Hypothalamus (tissue), 51 donors: Measurements from ENCODE around the gene RAB35.

Experiments used
- DNase-seq, 51 donors: peaks; one replicate each; lab custom pipeline; 2025; lab: John Stamatoyannopoulos, UW

Gene RAB35

DNA sequence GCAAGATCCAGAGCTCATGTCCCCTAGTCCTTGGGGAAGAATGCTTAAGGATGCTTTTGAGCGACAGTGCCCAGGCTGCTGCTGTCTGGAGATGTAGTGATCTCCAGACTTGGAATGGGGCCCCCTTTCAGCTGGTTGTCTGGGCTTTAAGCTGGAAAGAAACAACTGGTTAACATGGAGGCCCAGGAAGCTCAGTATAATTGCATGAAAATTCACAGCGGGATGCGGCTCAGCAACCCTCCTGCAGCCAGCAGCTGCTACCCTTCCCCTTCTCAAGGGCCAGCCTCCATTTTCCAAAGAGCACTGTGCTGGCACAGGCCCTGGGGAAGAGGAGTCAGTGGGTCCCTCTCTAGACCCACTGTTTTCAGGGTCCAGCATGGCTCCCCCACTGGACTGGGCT, 26.3 kb downstream of the RAB35 start:
- DNase-seq = no peak

GRCh38 chr12:120089796-120090195, 26.8 kb downstream of the RAB35 start:
- no peak for DNase-seq

GRCh38 chr12:120089105-120089504, 27.4 kb downstream of the RAB35 start:
- DNase-seq = no peak

GRCh38 chr12:120086801-120087621, 29.5 kb downstream of the RAB35 start:
- DNase-seq = peak; percentile 78 to 100 (median 99)

DNA sequence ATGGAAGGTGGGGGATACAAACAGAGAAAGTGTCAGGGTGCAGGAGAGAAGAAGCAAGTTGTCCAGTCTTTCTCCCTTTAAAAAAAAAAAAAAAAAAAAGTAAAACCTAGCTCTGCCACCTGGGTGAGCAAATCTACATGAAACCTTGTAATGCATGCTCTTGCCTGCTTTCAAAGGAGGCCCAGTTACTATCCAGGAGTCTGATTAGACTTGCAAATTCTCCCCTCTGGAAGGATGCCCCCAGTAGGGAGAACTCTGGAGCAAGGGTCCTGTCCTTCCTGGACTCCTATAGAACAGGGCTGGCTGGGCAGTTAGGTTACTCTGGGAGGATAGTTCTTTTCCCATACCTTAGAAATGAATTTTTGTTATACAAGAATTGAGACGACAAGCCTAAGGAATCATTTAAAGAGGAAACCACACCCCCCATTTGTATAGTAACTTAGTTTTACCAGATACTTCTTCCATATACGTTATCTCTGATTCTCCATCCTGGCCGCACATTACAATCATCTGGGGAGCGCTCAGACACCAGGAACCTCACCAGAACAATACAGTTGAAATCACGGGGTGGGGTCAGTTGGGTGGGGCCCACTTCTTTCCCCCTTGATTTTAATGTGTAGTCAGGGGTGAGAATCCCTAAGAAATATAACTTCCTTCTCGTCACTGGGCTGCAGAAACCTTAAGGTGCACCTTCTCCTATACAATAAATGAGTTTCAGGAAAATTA, 30.5 kb downstream of the RAB35 start:
- no peak for DNase-seq

DNA sequence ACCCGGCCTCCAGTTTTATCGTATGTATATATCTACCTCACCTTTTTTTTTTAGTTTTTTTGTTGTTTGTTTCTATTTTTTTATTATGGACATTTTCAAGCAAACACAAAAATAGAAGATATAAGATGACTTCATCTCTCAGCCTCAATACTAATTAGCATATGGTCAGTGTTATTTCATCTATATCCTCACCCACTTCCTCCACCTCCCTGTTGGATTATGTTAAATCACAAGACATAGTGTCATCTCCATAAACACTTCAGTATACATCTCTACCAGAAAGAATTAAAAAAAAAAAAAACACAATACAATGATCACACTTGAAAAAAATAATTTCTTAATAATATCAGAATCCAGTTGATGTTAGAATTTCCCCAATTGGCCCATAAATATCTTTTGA, 34.9 kb downstream of the RAB35 start:
- no peak for DNase-seq

- DNase-seq = no peak
Measured at GRCh38 chr12:120079411-120080400, 36.8 kb downstream of the RAB35 start.

DNA sequence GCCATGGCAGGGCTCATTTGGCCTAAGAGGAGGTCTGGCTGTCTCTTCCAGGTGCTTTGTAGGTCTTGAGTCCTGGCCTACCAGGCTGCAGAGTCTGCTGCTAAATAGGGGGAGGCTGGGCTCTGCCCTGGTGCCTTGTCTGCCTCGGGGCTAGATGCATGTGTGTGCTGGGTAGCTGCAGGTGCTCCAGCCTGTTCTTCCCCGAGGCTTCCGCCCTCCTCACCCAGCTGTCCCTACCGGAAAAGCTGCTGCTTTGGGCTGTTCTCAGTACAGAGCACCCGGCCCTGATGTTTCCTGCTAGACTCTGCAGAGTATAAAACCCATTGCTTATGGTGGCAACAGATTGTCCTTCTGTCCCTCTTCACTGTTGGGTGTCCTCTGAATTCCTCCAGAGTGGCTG, 37.7 kb downstream of the RAB35 start:
- no peak for DNase-seq

- no peak for DNase-seq
Measured at GRCh38 chr12:120077260-120077659, 39.3 kb downstream of the RAB35 start.

DNA sequence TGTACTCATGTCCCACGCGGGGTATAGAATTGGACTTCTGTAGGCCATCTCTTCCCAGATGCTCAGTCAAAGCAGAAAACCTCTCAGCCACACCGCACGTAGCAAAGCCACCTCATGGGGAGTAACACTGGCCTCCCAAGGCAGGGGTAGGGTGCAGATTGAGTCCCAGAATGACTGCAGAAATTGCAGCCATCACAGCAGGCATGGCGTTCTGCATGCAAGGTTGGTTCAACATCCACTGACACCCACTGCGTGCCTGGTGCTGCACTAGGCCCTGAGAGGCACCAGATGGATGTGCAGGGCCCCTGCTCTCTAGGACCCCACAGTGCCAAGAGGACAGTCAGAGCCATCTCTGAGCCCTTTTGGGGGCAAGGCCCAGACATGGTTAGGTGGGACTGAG, 39.9 kb downstream of the RAB35 start:
- DNase-seq = no peak

DNA sequence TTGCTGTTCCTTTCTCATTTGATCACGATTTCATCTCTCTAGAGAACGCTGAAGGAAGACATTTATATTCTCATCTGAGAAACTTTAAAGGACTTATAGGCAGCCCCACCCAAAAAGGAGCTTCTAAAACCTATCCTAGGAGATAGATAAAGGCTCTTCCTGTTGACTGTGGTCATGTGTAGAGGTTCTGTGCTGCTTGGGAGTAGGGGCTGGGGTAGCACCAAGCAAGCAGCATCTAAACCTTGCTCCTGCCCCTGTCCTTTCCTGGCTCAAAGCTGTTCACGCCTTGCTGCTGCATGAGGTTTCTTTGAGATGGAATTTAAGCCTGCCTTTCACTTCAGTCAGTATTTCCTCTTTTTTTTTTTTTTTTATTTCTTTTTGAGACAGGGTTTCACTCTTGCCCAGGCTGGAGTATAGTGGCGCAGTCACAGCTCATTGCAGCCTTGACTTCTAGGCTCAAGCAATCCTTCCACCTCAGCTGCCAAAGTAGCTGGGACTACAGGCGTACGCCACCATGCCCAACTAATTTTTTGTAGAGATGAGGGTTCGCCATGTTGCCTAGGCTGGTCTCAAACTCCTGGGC, 41.4 kb downstream of the RAB35 start:
- no peak for DNase-seq

DNA sequence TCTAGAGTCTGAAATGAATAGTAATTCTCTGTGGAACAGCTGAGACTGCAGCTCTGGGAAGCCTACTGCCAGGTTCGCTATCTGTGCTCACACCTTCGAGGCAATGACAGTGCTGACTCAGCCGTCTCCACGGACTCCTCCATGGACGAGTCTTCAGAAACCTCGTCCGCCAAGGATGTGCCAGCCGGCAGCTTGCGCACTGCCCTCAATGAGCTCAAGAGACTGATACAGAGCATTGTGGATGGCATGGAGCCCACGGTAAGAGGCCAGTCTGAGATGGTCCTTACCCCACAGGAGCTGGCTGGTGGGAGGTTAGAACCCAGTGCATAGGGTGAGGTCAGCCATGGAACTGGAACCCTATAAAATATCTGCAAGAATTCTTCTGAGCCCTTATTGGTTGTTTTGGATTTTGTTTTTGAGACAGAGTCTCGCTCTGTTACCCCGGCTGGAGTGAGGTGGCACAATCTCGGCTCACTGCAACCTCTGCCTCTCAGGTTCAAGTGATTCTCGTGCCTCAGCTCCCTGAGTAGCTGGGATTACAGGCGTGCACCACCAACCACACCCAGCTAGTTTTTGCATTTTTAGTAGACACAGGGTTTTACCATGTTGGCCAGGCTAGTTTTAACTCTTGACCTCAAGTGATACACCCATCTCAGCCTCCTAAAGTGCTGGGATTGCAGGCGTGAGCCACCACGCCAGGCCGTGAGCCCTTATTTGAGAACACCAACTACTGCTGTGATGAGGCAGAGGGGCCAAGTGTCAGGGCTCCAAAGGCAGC, 43.9 kb downstream of the RAB35 start:
- no peak for DNase-seq

DNA sequence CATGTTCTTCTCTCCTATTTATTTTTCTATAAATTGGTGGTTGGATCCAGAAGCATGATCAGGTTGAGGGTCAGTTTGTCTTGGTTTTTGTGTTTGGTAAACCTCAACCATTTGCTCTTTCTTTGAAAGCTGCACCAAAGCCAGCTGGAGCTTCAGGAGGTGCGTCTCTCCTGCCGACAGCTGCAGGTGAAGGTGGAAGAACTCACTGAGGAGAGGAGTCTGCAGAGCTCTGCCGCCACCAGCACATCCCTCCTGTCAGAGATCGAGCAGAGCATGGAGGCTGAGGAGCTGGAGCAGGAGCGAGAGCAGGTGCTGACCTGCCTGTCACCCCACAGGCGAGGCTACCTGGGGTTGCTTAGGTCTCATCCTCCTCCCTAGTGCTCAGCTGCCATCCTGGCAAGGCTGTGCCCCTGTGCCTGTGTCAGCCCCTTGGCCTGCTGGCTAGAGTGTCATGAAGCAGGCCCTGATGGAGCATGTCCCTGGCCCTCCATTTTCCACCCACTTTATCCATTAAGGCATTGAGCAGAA, 45.0 kb downstream of the RAB35 start:
- DNase-seq = no peak

DNA sequence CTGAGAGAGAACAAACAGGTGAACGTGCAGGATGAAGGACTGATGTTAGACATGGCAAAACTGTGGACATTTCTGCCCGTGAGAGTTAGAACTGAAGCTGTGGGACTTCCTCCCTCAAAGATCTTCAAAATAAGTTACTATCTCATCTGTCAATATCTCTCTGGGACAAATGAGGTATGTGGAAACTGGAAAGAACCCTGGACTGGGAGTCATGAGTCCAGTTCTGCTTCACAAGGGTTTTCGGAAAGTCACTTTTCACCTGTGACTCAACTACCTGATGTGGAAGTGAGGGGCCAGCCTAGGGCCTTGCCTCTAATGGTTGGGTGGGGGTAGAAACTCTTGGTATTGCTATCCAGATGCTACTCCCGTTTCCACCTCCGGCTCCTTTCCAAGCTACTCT, 47.3 kb downstream of the RAB35 start:
- no peak for DNase-seq

DNA sequence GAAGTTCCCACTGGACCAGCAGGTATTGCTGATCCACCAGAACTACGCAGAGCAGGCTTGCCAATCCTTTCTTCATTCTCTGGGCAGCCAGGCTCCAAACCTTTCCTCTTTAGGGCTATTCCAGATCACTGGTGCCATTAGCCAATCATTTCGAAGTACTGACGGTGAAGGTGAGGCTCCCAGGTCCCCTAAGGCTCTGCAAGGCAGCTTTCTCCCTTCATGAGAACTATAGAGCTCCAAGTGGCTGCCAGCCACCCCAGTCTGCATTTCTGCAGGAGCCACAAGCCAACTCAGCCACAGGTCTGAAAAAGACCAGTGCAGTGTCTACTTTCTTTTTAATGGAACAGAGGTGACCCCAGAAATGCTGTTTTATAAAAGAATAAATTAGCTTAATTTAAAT, 48.7 kb downstream of the RAB35 start:
- no peak for DNase-seq

DNA sequence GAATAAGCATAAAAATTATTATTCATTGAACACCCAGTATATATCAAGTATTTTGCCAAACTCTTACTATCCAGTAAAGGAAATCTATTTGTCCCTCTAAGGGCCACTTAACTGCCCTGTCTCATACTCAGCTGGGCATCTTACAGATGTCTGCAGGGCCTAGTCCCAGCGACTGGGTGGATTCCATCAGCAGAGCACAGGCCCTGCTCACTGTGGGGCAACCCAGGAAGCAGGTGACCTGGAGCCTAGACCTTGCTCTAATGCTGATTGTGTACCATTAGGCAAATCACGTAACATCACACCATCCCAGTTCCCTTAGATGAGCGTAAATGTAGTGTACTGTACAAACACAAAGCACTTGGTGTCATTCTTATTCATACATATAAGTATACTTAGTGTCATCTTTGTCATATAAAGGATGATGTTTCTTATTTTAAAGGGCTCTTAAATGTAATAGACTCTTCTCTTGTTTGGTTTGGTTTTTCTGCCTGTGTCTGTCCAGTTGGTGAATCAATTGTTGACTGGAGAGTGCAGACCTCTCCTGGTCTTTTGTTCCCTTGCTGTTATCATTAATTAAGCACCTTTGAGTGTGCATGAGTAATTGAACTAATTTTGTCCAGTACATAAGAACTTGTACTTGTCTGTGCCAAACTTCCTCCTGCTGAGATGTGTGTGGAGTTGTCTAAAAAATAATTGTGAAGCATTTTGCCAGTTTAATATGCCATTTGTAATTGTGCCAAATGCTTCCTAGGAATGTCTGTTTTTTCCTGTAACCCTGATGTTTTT, 49.3 kb downstream of the RAB35 start:
- no peak for DNase-seq

GRCh38 chr12:120066341-120066740, 50.2 kb downstream of the RAB35 start:
- DNase-seq = no peak

DNA sequence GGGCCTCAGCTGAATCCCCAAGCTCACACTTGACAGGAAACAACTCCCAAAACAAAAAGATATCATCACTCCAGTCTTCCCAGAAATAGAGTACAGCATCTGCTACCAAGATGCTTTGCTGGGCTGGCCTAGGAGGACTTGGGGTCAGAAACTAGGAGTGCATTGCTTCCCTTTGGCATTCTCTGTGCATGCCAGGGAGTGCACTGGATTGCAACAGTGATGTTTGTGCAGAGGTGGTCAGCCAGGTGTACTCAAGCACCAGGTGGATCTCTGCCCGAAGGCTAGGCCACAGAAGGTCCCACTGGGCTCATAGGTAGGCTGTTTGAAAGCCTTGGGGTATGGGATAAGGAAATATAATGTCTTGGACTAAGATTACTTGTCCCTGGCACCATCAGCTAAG, 51.1 kb downstream of the RAB35 start:
- no peak for DNase-seq
